ENCODE measurements around the gene CCNF. TPM values are rescaled to one million over a fixed set of nuclear protein-coding genes. Genes with fewer than 3 reads are reported as not detected.
A peak's percentile ranks its signal among the peaks of the same experiment; 100 is the strongest.
"Not testable (repeated sequence)": the region's sequence is repeated elsewhere in the genome, so short reads cannot be mapped to it uniquely, and the experiment has no call there.

Gene CCNF, protein sequence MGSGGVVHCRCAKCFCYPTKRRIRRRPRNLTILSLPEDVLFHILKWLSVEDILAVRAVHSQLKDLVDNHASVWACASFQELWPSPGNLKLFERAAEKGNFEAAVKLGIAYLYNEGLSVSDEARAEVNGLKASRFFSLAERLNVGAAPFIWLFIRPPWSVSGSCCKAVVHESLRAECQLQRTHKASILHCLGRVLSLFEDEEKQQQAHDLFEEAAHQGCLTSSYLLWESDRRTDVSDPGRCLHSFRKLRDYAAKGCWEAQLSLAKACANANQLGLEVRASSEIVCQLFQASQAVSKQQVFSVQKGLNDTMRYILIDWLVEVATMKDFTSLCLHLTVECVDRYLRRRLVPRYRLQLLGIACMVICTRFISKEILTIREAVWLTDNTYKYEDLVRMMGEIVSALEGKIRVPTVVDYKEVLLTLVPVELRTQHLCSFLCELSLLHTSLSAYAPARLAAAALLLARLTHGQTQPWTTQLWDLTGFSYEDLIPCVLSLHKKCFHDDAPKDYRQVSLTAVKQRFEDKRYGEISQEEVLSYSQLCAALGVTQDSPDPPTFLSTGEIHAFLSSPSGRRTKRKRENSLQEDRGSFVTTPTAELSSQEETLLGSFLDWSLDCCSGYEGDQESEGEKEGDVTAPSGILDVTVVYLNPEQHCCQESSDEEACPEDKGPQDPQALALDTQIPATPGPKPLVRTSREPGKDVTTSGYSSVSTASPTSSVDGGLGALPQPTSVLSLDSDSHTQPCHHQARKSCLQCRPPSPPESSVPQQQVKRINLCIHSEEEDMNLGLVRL
- total RNA-seq, result 1.4 TPM
- long read RNA-seq, partial matches to known transcripts, result 0 of 2 reads
- long read RNA-seq, other reads (novel, unspliced or antisense), result 2 of 2 reads

DNA sequence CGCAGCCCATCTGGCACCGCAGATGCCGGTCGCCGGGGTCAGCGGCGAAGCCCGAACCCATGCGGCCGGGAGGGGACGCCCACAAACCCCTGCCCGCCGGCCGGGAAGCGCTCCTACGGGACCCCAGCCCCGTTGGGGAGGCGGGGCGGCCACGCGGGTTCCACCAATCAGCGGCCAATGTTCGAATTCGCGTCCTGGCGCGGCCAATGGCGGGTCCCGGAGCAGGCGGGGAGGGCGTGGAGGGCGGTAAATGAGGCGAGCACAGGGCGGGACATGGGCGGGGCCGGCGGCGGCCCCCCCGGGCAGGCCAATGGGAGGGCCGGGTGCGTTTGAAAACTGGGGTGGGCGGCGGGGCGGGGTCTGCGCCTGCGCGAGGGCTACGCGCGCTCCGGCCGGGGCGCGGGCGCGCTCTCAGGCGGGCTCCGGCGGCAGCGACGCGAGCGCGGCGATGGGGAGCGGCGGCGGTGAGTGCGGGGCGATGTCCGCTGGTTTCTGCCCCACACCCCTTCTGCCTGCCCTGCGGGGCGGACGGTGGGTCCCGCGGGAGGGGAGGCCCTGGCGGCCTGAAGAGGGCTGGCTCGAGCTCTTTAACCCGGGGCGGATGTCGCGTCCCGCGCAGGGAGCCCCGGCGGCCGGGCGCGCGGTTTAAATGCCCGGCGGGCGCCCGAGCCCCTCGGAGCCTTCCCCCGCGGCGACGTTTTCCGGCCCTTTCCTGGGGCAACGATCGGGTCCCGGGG, at the start of gene CCNF:
CCNF (plus strand) TSS at position 414 of the 737 bp plus-strand sequence; CDS start at position 449, 35 bp downstream.
- intact Hi-C loops (cut with DNase I), result loop anchor here (10.0 kb wide), 1 partner anchor 84 kb away; the partner anchor contains the start of gene ABCA3
- ATAC-seq (ENCODE audit: poor library complexity), result peak; percentile 98
- peak; percentile 99 for DNase-seq

DNA sequence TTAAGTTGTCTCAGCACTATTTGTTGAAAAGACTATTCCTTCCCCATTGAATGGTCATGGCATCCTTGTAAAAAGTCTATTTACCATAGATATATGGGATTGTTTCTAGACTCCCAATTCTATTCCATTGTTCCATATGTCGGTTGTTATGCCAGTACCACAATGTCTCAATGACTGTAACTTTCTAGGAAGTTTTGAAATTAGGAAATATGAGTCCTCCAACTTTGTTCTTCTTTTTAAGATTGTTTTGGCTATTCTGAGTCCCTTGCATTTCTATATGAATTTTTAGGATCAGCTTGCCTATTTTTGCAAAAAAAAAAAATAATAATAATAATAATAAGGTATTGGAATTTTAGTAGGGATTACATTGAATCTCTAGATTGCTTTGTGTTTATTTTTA, 45.7 kb upstream of the CCNF start:
- DNase-seq, result no peak
- intact Hi-C loops (cut with DNase I), result no loop called here

DNA sequence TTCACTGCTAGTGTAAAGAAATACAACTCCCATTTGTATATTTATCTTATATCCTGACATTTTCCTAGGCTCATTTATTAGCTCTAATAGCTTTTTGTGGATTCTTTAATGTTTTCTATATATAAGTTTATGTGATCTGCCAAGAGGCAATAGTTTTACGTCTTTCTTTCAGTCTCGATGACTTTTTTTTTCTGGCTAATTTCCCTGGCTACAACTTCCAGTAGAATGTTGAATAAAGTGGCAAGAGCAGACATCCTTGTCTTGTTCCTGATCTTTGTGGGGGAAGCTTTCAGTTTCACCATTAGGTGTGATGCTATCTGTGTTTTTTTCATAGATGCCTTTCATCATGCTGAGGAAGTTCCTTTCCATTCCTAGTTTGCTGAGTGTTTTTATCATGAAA, 44.8 kb upstream of the CCNF start:
- DNase-seq (no peak), ATAC-seq (ENCODE audit: poor library complexity) (no peak)
- intact Hi-C loops (cut with DNase I), result no loop called here

More for the DNA sequence above, 45.7 kb upstream of the CCNF start:
- ATAC-seq (ENCODE audit: poor library complexity), result no peak

DNA sequence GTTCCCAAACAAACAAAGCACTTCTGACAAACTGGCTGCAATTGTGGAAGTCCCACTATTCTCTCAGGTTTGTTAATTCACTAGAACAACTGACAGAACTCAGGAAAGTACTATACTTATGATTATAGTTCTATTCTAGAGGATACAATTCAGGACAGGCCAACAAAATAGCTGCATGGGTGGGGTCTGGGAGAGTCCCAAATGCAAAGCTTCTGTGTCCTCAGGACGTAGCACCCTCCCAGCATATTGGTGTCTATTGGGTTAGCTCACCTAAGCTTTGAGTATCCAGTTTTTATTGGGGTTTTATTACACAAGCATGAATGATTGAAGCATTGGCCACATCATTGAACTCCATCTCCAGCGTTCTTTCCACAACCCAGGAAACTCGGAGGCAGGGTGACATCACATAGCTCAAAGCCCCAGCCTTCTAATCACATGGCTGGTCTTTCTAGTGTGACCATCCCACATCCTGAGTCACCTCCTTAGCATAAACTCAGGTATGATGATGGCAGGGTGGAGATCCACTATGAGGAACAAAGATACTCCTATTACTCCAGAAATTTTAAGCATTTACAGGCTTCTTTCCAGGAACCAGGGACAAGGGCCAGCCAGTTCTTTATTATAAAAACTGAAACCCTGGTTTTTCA, 43.9 kb upstream of the CCNF start:
- no peak for DNase-seq
- no peak for ATAC-seq (ENCODE audit: poor library complexity)

DNA sequence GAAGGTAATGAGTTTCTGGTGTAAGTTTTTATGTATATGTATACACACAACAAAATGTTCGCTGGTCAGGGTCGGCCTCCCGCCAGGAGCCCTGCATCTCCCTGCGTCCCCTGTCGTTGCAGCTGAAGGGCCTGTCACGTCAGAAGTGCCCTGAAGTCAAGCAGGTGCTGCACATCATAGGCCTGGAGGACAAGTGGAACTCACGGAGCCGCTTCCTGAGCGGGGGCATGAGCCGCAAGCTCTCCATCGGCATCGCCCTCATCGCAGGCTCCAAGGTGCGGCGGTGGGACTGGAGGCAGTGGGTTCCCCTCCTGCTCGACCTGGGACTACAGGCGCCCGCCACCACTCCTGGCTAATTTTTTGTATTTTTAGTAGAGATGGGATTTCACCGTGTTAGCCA, 43.3 kb upstream of the CCNF start:
- ATAC-seq (ENCODE audit: poor library complexity); DNase-seq; intact Hi-C loops (cut with DNase I): not testable (repeated sequence)

More for the DNA sequence above, 43.9 kb upstream of the CCNF start:
- intact Hi-C loops (cut with DNase I), result no loop called here

DNA sequence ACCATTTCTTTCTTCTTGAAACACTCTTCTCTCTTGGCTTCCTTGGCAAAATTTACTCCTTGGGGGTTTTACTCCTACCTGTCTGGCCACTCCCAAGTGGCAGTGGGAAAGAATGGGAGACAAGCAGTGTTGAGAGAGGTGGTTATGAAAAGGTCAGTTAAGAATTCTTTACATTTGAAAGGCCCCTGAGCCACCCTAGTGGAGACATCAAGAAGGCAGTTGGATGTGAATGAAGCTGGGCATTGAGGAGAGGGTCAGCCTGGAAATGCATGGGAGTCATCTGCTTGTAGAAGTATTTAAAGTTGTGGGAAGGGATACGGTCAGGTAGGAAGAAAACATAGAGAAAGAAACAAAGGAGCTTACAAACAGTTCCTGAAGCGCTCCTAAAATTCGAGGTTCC, 42.3 kb upstream of the CCNF start:
- intact Hi-C loops (cut with DNase I), result no loop called here
- DNase-seq (no peak), ATAC-seq (ENCODE audit: poor library complexity) (no peak)

DNA sequence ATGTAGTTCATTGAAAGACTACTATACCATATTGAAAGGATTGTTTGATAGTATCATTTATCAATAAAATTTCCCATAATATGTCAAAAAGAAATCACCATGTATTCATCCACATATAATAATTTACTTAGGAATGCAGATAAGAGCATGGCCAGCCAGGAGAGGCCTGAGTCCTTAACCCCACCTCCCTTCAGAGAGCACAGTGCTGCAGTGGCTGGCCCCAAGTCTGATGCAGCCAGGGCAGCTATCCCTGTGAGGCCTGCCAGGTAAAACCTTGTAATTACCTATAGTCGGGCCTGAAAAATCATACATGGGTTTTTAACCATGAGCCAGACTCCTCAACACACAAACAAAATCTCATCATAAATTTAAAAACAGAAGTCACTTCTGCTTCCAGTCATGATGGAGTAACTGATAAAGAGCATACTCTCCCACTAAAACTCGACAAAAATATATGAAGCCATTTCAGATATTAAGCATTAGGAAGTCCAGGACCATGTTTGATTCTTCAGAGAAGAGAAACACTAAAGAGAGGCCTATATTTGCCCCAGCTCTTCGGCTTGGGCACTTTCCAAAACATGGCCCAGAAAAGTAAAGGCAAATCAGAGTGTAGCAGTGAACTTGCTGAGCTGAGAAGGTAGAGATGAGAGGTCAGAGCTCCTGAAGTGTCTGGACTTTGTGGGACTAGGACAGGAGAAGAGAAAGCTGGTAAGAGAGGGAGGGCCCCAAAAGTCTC, 40.9 kb upstream of the CCNF start:
- DNase-seq, result no peak
- intact Hi-C loops (cut with DNase I), result no loop called here

DNA sequence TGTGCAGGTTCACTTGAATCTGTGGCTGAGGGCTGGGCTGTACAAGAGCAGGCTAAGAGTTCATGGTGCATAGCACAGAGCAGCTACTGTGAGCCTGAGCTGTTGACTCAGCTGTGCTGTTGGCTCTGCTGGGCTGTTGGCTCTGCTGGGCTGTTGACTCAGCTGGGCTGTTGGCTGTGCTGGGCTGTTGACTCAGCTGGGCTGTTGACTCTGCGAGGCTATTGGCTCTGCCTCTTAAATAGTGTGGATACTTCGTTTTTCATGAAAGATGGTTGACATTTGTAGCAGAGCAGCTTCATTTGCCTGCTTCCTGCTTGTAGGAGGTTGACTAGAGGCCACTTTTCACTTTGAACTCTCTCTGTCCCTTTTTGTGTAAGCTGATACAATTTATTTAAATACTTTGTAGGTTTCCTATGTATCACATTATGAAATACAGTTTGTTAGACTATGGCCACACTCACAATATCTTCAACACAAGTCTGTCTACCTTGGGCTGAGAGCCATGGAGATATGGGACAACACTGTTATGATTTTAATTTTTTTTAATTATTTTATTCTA, 40.3 kb upstream of the CCNF start:
- intact Hi-C loops (cut with DNase I), result no loop called here
- ATAC-seq (ENCODE audit: poor library complexity), result no peak
- DNase-seq, result no peak

More for the DNA sequence above, 40.9 kb upstream of the CCNF start:
- no peak for ATAC-seq (ENCODE audit: poor library complexity)

DNA sequence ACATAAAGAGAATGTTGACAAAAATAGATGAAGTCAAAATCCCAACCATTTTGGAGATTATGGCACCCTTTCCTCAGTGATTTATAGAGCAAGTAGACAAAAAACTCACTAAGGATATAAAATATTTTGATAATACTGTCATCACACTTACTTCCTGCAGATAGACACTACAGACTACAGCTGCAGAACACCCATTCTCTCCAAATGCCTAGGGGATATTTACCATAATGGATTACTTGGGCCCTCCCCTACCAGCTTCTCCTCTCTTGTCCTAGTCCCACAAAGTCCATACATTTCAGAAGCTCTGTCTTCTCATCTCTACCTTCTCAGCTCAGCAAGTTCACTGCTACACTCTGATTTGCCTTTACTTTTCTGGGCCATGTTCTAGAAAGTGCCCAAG, 37.2 kb upstream of the CCNF start:
- ATAC-seq (ENCODE audit: poor library complexity) (no peak), DNase-seq (no peak)
- intact Hi-C loops (cut with DNase I), result no loop called here

DNA sequence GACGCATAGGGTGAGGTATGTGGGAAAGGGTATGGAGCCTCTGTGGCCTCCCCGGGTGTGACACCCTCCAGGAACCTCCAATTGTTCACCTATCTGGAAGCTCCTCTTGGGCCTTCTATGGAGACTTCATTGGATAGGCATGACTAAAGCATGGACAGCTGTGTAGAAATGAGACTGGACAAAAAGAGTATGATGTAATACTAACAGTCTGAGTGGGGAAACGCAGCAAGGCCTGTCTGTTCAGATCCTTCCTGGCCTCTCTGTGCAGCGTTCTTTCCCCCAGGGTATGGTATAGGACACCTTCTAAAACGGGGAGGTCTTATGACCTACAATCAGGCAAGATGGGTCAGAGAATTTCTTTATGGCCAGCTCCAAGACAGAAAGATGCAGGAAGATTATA, 30.7 kb upstream of the CCNF start:
- ATAC-seq (ENCODE audit: poor library complexity), result no peak
- no peak for DNase-seq
- intact Hi-C loops (cut with DNase I), result no loop called here

DNA sequence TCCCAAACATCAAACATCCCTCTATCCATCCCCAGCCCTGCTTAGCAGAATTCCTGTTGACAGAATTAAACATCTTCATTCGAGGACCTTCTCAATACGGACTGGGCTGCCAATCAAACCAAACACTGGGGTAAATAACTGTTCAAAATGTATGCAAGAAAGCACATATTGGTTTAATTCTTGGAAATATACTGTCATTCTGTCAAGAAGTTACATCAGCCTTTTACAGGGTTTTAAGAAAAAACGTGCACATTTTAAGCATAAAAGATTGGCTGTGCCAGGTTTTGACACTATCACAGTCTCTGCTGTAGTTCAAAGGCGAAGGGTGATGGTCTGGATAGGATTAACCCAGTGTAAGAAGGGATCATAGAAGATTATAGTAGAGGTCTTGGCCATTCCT, 25.1 kb upstream of the CCNF start:
- ATAC-seq (ENCODE audit: poor library complexity), result no peak
- intact Hi-C loops (cut with DNase I), result no loop called here
- DNase-seq, result no peak

DNA sequence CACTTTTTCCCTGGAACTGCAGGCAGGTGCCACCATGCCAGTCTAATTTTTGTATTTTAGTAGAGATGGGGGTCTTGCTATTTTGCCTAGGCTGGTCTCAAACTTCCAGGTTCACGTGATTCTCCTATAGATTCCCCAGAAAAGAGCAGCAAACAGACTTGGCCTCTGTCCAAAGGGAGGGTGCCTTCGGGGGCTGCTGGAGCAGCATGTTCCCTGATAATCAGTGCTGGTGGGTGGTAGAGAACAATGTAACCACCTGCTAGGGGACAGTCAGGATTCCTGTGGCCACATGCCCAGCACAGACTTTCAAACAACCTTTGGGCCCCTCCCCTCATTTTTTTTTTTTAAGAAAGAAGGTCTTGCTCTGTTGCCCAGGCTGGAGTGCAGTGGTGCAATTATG, 14.2 kb upstream of the CCNF start:
- intact Hi-C loops (cut with DNase I), result no loop called here
- DNase-seq (no peak), ATAC-seq (ENCODE audit: poor library complexity) (no peak)

DNA sequence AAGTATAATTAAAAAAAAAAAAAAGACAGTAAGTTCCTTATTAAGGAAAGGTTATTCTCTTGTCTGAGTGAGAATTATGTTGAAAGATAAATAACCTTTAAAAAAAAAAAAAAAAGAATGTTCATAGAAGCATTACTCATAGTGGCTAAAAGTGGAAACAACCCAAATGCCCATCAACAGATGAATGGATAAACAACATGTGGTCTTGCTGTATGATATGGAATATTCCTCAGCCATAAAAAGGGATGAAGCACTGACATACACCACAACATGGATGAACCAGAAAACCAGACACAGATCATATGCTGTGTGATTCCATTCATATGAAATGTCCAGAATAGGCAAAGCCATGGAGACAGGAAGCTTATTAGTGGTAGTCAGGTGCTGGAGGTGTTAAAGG, 9.2 kb upstream of the CCNF start:
- intact Hi-C loops (cut with DNase I), result loop anchor here (10.0 kb wide), 1 partner anchor 75 kb away; the partner anchor contains the start of gene ABCA3
- DNase-seq (no peak), ATAC-seq (ENCODE audit: poor library complexity) (no peak)

DNA sequence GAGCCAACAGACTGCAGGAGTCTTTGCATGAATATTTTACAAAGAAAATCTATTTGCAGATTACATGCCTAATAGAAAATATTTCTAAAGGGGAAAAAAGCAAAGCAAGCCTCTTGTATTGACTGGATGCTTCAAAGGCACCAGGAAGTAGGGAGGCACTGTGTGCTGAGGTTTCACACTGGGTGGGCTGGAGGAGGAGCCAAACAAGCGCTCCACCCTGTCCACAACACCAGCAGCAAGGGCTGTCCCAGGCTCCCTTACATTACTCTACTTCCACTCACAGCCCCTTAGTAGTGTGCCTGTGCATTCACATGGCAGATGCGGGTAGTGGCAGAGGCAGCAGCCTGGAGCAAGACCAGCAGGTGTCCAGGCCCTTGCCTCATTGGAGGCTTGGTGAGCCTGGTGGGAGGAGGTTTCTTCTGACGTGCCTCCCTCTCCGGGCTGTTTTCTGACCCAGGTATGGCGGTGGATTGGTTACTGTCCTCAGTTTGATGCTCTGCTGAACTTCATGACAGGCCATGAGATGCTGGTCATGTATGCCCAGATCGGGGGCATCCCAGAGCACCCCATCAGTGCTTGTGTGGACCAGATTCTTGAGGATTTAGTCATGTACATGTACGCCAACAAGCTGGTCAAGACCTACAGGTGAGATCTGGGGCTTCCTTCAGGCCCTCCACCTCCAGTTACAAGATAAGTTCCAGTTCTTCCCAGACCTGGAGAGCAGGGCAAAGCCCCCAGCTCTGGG, 7.0 kb upstream of the CCNF start:
- no peak for ATAC-seq (ENCODE audit: poor library complexity)
- intact Hi-C loops (cut with DNase I), result loop anchor here (10.0 kb wide), 1 partner anchor 77 kb away; the partner anchor contains the start of gene ABCA3
- DNase-seq, result no peak

DNA sequence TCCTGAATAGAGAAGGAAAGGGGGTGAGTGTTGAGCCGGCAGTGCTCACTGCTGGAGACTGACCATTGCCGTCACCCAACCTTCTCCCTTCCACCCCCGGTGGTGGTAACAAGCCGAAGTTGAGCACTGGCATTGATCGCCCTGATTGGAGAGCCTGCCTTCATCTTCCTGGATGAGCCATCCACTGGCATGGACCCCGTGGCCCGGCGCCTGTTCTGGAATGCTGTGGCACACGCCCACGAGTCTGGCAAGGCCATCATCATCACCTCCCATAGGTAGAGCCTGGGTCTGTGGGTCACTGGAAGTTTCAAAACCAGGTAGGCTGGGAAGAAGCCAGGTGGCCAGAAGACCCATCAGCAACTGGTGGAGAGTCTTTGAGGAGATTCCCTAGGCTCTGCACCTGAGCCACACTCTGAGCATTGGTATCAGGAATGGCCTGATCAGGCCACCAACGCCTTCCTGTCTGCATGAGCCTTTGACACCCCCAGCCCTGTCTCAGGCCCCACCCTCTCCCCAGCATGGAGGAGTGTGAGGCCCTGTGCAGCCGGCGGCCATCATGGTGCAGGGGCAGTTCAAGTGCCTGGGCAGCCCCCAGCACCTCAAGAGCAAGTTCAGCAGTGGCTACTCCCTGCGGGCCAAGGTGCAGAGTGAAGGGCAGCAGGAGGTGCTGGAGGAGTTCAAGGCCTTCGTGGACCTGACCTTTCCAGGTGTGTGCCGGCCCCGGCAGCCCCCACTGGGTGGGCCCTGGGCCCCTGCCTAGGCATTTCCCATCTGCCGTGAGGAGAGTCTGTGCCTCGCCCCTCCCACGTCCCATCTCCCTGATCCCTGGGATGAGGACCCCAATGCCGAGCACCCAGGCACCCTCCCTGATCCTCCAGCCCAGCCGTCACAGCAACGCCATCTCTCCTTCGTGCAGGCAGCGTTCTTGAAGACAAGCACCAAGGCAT, 4.9 kb upstream of the CCNF start:
- DNase-seq (no peak), ATAC-seq (ENCODE audit: poor library complexity) (no peak)
- intact Hi-C loops (cut with DNase I), result loop anchor here (10.0 kb wide), 1 partner anchor 80 kb away; the partner anchor contains the start of gene ABCA3
